ENCODE results near the gene TBC1D14. TPM values are rescaled to one million over a fixed set of nuclear protein-coding genes. Genes with fewer than 3 reads are reported as not detected.
A peak's percentile ranks its signal among the peaks of the same experiment; 100 is the strongest.

Gene TBC1D14
- total RNA-seq, 2 experiments from 2014 or later, result 37.1 to 37.3 TPM

DNA sequence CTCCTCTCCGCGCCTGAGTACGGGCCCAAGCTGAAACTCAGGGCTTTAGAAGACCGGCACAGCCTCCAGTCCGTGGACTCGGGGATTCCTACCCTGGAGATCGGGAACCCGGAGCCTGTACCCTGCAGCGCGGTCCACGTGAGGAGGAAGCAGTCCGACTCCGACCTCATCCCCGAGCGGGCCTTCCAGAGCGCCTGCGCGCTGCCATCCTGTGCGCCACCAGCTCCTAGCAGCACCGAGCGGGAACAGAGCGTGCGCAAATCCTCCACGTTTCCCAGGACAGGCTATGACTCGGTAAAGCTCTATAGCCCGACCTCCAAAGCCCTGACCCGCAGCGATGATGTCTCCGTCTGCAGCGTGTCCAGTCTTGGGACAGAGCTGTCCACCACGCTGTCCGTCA, 13.9 kb downstream of the TBC1D14 start:
- intact Hi-C loops (cut with micrococcal nuclease), result no loop called here
- Mint-ChIP-seq H3K27me3 (no peaks in the 10 kb centered on the region), H3K4me3 (no peak overlapping the region), H3K27ac (no peak overlapping the region), H3K4me1 (ENCODE audit: low read depth) (peaks cover 64% of the 10 kb centered on the region), H3K36me3 (peaks cover 40% of the 10 kb centered on the region), H3K9me3 (no peaks in the 10 kb centered on the region)
- no peak for DNase-seq
- ChIA-PET POLR2A (interaction anchor here (1.4 kb wide), 1 partner anchor 14 kb away, joined by 5 read pairs; no protein-coding TSS in a partner anchor), CTCF (interaction anchor here (0.8 to 1.2 kb wide), 5 partner anchors 10 to 51 kb away, joined by 3 to 4 read pairs (median 3); no protein-coding TSS in a partner anchor)

DNA sequence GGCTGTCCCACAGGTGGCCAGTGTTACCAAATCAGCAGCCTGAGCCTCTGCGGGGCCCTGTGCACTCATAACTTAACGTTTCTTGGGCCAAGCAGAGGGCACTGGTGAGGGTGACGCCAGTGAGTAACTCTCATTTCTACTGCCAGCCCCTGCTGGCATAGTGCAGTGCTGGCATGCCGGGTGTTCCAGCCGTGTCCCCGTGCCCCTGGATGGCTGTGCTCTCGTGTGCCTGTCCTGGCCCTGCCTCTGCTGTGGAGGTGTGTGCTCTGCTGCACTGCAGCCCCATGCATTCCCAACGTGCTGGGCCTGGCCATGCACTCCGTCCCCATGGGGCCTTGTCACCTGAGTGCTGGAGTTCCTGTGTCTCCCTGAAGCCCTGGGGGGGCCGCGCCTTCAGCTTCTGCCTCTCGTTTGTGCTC, 14.7 kb downstream of the TBC1D14 start:
- no peak overlapping the region for H3K4me3 Mint-ChIP-seq
- intact Hi-C loops (cut with micrococcal nuclease), result no loop called here
- H3K4me1 Mint-ChIP-seq (ENCODE audit: low read depth), result peaks cover 67% of the 10 kb centered on the region
- CTCF ChIA-PET, result interaction anchor here (1.0 to 1.2 kb wide), 2 partner anchors 12 to 16 kb away, joined by 3 read pairs; no protein-coding TSS in a partner anchor
- no peaks in the 10 kb centered on the region for H3K27me3 Mint-ChIP-seq
- no peaks in the 10 kb centered on the region for H3K9me3 Mint-ChIP-seq
- H3K27ac Mint-ChIP-seq, result no peak overlapping the region
- POLR2A ChIA-PET, result no interaction called here
- peaks cover 40% of the 10 kb centered on the region for H3K36me3 Mint-ChIP-seq
- no peak for DNase-seq

DNA sequence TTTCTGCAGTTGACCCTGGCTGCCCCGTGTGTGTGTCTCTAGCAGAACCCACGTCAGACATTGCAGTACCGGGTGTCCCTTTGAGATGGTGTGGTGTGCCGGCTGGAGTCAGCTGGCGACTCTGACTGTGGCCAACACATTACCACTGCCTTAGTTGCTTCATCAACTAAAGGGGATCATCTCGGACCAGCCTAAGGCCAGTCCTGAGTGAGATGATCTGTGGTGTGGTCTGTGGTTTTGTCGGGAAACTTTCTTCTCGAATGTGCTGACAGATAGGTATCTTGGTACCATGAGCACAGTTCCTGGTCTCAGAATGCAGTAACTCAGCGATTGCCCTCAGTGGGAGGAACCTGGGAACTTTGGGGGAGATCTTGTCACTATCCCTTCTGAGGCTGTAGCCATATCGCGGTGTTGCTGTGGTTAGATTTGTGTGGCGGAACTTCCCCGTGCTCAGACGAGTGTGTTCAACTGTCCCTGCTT, 15.8 kb downstream of the TBC1D14 start:
- ChIA-PET POLR2A (interaction anchor here (2.5 kb wide), 1 partner anchor 17 kb away, joined by 11 read pairs; no protein-coding TSS in a partner anchor), CTCF (interaction anchor here (1.0 to 3.3 kb wide), 3 partner anchors 8 to 17 kb away, joined by 3 to 14 read pairs (median 11); no protein-coding TSS in a partner anchor)
- Mint-ChIP-seq H3K27me3 (no peaks in the 10 kb centered on the region), H3K4me1 (ENCODE audit: low read depth) (peaks cover 69% of the 10 kb centered on the region), H3K36me3 (peaks cover 42% of the 10 kb centered on the region), H3K9me3 (no peaks in the 10 kb centered on the region), H3K27ac (peak overlapping the region; percentile 88), H3K4me3 (peak overlapping the region; percentile 4)
- intact Hi-C loops (cut with micrococcal nuclease), result no loop called here
- DNase-seq, result peak; percentile 48

DNA sequence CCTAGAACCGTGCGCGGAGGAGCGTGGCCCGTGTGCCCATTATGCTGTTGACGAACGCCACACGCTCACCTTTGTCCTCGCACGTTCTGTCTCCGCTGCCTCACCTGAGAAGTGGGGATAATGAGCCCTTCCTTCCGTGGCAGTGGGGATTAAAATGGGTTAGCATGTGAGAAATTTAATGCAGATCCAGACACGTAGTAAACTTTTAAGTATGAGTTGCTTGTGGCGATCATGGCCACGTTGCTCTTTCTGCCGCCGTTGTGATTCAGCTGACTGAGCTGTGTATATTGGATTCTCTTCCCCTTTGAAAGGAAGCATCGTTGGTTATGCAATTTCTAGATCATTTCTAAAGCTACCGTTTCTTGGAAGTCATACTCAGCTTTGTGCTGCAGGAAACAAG, 16.5 kb downstream of the TBC1D14 start:
- Mint-ChIP-seq H3K4me3 (peak overlapping the region; percentile 57), H3K9me3 (no peaks in the 10 kb centered on the region), H3K27me3 (no peaks in the 10 kb centered on the region), H3K4me1 (ENCODE audit: low read depth) (peaks cover 65% of the 10 kb centered on the region), H3K27ac (peak overlapping the region; percentile 88), H3K36me3 (peaks cover 42% of the 10 kb centered on the region)
- intact Hi-C loops (cut with micrococcal nuclease), result loop anchor here (1.0 kb wide), 1 partner anchor 9 kb away; no protein-coding TSS in a partner anchor
- DNase-seq, result peak; percentile 65
- ChIA-PET POLR2A (interaction anchor here (1.8 to 2.5 kb wide), 3 partner anchors 9 to 17 kb away, joined by 10 to 11 read pairs (median 11); partner anchors contain the start of gene TBC1D14), CTCF (interaction anchor here (0.6 to 3.3 kb wide), 6 partner anchors 9 to 52 kb away, joined by 4 to 14 read pairs (median 6); no protein-coding TSS in a partner anchor)

DNA sequence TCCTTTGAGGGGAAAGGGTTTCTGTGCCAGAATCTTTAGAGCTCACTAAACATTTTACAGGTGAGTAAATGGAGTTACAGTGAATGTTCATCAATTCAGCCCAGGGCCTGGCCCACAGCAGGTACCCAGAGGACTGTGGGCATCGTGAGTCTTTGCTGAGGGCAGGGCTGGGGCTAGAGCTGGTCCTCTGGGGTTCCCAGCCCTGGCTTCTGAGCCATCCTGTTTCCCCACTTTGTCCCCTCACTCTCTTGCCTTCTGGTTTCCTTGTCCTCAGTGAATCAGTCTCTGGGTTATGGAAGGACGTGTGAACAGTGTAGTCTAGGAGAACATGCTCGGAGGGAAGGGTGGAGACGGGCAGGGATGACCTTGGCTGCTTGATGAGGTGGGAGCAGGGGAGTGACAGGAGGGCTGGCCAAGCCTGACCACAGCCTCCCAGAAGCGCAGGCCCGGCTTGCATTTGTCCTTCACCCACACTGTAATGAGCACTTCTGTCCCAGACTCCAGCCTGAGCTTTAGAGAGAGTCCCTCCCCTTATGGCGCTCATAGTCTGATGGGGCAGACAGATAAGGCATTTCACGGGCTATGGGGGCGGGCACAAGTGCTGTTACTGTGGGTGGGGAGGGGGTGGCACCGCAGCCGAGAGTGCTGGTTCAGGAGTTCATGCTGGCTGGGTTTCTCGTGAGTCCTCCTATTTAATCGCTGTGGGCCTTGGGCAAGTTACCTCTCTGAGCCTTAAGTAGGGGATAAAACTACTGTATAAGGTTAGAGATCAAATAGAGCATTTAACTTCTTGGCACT, 17.3 kb downstream of the TBC1D14 start:
- ChIA-PET CTCF (interaction anchor here (0.7 to 3.3 kb wide), 10 partner anchors 10 to 206 kb away, joined by 3 to 14 read pairs (median 4); partner anchors contain the start of gene TADA2B), POLR2A (interaction anchor here (1.3 to 2.5 kb wide), 4 partner anchors 10 to 18 kb away, joined by 5 to 11 read pairs (median 10); partner anchors contain the start of gene TBC1D14)
- H3K4me3 Mint-ChIP-seq, result peak overlapping the region; percentile 57
- no peaks in the 10 kb centered on the region for H3K27me3 Mint-ChIP-seq
- H3K36me3 Mint-ChIP-seq, result peaks cover 45% of the 10 kb centered on the region
- no peaks in the 10 kb centered on the region for H3K9me3 Mint-ChIP-seq
- peak; percentile 76 for DNase-seq
- peak overlapping the region; percentile 88 for H3K27ac Mint-ChIP-seq
- intact Hi-C loops (cut with micrococcal nuclease), result loop anchor here (1.0 kb wide), 2 partner anchors 10 to 15 kb away; no protein-coding TSS in a partner anchor
- H3K4me1 Mint-ChIP-seq (ENCODE audit: low read depth), result peaks cover 66% of the 10 kb centered on the region

DNA sequence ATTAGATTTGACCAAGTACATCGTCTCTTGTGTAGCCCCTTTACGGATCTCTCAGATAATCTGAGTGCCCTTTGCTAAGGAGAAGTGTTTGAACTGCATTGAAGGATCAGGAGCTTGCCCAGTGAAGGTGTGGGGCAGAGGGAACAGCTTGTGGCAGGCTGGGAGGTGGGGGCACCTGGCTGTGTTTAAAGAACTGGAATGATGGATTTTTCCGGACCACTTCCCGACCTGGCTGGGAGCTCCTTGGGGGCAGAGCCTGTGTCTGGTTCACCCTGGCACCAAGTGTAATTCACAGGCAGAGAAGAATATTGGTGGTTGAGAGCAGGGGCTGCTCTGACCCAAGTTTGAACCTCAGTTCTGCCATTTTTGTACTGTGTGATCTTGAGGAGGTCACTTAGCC, 18.5 kb downstream of the TBC1D14 start:
- no peaks in the 10 kb centered on the region for H3K9me3 Mint-ChIP-seq
- no peak overlapping the region for H3K27ac Mint-ChIP-seq
- H3K4me1 Mint-ChIP-seq (ENCODE audit: low read depth), result peaks cover 56% of the 10 kb centered on the region
- no peaks in the 10 kb centered on the region for H3K27me3 Mint-ChIP-seq
- DNase-seq, result no peak
- CTCF ChIA-PET, result interaction anchor here (1.0 to 3.3 kb wide), 4 partner anchors 11 to 208 kb away, joined by 3 to 14 read pairs (median 7); no protein-coding TSS in a partner anchor
- H3K36me3 Mint-ChIP-seq, result peaks cover 47% of the 10 kb centered on the region
- intact Hi-C loops (cut with micrococcal nuclease), result no loop called here
- POLR2A ChIA-PET, result no interaction called here
- H3K4me3 Mint-ChIP-seq, result no peak overlapping the region

DNA sequence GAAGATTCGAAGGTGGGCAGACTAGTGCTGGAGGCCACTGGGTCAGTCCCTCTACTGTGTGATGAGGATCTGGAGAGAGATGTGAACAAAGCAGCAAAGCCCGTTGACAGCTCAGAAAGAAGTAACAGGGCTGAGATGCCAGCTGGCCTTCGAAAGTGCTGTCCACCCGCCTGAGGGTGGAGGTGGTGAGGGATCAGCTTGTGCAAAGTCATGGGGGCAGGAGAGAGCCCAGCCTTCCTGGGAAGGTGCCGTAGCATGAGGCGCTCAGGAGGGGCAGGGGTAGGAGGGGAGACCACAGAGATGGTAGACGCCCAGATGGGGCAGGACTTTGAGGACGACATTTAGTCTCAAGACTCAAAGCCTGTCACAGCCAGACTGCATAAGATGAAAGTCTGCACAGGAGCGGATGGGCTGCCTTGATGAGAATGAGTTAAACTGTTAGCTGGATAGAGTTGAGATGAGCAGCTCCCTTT, 19.7 kb downstream of the TBC1D14 start:
- H3K27ac Mint-ChIP-seq, result no peak overlapping the region
- no peaks in the 10 kb centered on the region for H3K27me3 Mint-ChIP-seq
- DNase-seq, result no peak
- ChIA-PET POLR2A (no interaction called here), CTCF (interaction anchor here (1.1 to 1.5 kb wide), 3 partner anchors 13 to 141 kb away, joined by 3 to 5 read pairs (median 3); no protein-coding TSS in a partner anchor)
- H3K4me3 Mint-ChIP-seq, result no peak overlapping the region
- no peaks in the 10 kb centered on the region for H3K9me3 Mint-ChIP-seq
- peaks cover 64% of the 10 kb centered on the region for H3K4me1 Mint-ChIP-seq (ENCODE audit: low read depth)
- H3K36me3 Mint-ChIP-seq, result peaks cover 44% of the 10 kb centered on the region
- intact Hi-C loops (cut with micrococcal nuclease), result no loop called here

DNA sequence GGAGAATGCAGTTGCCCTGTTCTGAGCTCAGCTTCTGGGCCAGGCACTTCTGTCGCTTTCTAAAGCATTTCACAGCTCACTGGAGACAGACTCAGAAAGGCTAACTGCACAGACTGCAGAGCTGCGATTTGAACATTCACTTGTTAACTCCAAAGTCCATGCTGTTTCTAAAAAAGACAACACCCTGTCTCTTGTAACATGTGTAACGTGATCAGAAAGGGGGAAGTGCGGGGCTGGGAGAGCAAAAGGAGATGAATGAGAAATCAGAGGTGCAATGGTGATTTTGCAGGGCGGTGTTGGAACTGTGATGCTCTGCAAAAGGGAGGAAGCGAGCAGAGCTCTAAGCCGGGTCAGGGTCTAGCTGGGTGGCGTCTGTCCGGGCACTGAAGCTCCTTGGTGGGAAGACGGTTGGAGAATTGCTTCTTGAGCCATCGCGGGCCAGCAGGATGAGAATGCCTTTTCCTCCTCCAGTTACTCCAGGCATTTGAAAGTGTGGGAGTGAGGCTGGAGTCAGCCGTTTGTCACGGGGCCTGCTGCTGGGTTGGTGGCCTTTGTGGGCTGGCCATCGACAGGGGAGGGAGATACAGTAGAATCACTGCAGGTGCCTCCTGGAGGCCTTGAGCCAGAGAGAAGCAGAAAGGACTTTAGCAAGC, 20.3 kb downstream of the TBC1D14 start:
- H3K4me1 Mint-ChIP-seq (ENCODE audit: low read depth), result peaks cover 62% of the 10 kb centered on the region
- no peaks in the 10 kb centered on the region for H3K27me3 Mint-ChIP-seq
- intact Hi-C loops (cut with micrococcal nuclease), result no loop called here

DNA sequence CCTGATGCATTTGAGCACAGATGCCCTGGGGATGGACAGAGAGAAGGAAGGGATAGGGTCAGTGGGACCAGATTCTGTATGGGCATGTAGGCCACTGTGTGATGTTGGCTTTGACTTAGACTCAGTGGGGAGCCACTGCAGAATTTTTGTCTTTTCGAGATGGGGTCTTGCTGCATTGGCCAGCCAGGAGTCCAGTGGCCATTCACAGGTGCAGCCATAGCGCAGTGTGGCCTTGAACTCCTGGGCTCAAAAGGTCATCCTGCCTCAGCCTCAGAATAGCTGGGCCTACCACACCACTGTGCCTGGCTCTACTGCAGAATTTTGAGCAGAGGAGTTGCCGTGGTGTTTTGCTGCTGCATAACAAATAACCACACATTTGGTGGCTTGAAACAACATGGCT, 22.8 kb downstream of the TBC1D14 start:
- H3K27me3 Mint-ChIP-seq, result no peaks in the 10 kb centered on the region
- intact Hi-C loops (cut with micrococcal nuclease), result no loop called here
- H3K4me3 Mint-ChIP-seq, result no peak overlapping the region
- peaks cover 46% of the 10 kb centered on the region for H3K4me1 Mint-ChIP-seq (ENCODE audit: low read depth)
- peaks cover 25% of the 10 kb centered on the region for H3K36me3 Mint-ChIP-seq
- ChIA-PET POLR2A (no interaction called here), CTCF (no interaction called here)
- no peak overlapping the region for H3K27ac Mint-ChIP-seq
- no peaks in the 10 kb centered on the region for H3K9me3 Mint-ChIP-seq
- no peak for DNase-seq

More for the DNA sequence above, 20.3 kb downstream of the TBC1D14 start:
- Mint-ChIP-seq H3K9me3 (no peaks in the 10 kb centered on the region), H3K27ac (no peak overlapping the region), H3K4me3 (no peak overlapping the region), H3K36me3 (peaks cover 39% of the 10 kb centered on the region)
- CTCF ChIA-PET, result interaction anchor here (0.8 to 1.5 kb wide), 4 partner anchors 13 to 141 kb away, joined by 3 to 5 read pairs (median 4); no protein-coding TSS in a partner anchor
- no peak for DNase-seq
- POLR2A ChIA-PET, result no interaction called here

DNA sequence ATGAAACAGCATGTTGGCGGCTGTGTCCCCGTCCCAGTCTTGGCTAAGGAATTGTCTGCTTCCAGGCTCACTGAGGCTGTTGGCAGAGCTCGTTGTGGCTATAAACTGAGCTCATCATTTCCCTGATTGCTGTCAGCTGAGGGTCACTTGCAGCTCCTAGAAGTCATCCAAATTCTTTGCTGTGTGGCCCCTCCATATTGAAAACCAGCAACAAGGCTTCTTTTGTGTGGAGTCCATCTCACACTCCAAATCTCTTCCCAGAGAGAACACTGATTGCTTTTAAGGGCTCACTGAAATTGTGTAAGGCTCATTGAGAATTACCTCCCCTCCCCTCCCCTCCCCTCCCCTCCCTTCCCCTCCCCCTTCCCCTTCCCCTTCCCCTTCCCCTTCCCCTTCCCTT, 23.3 kb downstream of the TBC1D14 start:
- Mint-ChIP-seq H3K4me1 (ENCODE audit: low read depth) (peaks cover 46% of the 10 kb centered on the region), H3K27me3 (no peaks in the 10 kb centered on the region), H3K9me3 (no peaks in the 10 kb centered on the region), H3K27ac (no peak overlapping the region), H3K36me3 (peaks cover 24% of the 10 kb centered on the region), H3K4me3 (no peak overlapping the region)
- intact Hi-C loops (cut with micrococcal nuclease), result no loop called here
- POLR2A ChIA-PET, result interaction anchor here (0.6 kb wide), 1 partner anchor 16 kb away, joined by 5 read pairs; no protein-coding TSS in a partner anchor
- no peak for DNase-seq
- CTCF ChIA-PET, result no interaction called here

DNA sequence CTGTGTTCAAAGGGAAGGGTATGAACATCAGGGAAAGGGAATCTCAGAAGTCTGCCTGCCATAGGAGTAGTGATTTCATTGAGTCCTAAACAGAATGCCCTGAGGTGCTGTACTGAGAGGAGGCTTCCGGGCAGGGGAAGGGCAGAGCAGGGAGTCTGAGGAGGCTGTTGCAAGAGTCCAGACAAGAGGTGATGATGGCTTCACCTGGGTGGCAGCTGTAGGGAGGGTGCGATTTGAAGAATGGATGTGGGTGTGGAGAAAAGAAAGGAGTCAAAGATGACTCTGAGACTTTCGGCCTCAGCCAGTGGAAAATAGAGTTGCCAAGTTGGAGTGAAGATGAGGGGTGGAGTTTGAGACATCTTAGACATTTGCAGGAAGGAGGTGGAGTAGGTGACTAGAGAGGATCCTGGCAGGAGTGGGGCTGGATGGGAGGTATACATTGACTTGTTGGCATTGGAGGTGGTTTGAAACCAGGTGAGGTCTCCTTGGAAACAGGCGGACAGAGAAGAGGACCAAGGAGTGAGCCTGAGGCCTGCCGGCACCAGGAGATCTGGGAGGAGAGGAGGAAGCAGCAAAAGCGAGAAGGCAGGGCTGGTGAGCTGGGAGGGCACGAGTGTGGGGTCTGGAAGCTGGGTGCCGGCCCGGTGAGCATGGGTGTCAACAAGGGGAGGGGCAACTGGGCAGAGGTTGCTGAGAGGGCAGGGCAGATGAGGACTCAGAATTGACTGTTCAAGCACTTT, 24.2 kb downstream of the TBC1D14 start:
- H3K4me1 Mint-ChIP-seq (ENCODE audit: low read depth), result peaks cover 42% of the 10 kb centered on the region
- peaks cover 21% of the 10 kb centered on the region for H3K36me3 Mint-ChIP-seq
- DNase-seq, result no peak
- H3K27ac Mint-ChIP-seq, result peak overlapping the region; percentile 49
- H3K4me3 Mint-ChIP-seq, result no peak overlapping the region
- ChIA-PET CTCF (no interaction called here), POLR2A (no interaction called here)
- H3K9me3 Mint-ChIP-seq, result no peaks in the 10 kb centered on the region
- H3K27me3 Mint-ChIP-seq, result no peaks in the 10 kb centered on the region
- intact Hi-C loops (cut with micrococcal nuclease), result no loop called here

All from activated CD4-positive, alpha-beta memory T cell treated with anti-CD3 and anti-CD28 coated beads for 36 hours (primary cell).